Measurements from ENCODE around the gene RNF152. TPM values are rescaled to one million over a fixed set of nuclear protein-coding genes. Genes with fewer than 3 reads are reported as not detected.

RNF152 gene
- total RNA-seq, 1 donor from 2014 or later: 4.1 TPM

DNA sequence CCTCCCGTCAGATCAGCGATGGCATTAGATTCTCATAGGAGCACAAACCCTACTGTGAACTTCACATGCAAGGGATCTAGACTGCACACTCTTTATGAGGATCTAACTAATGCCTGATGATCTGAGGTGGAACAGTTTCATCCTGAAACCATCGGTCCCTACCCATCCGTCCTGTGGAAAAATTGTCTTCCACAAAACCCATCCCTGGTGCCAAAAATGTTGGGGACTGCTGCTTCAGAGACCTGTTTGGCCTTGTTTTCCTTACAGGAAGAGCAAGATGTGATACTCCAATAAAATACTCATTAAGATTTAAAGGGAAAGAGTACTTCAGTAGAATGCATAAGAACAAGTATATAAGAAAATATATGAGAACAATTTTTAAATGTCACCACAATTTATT, 71.1 kb downstream of the RNF152 start:
- H3K4me3 Mint-ChIP-seq (ENCODE audit: unreplicated experiment): no peak overlapping the region
- no peaks in the 10 kb centered on the region for H3K36me3 Mint-ChIP-seq (ENCODE audit: low read depth, unreplicated experiment)
- peaks cover 3% of the 10 kb centered on the region for H3K27me3 Mint-ChIP-seq (ENCODE audit: unreplicated experiment)
- TF ChIP-seq, protein P1, sequence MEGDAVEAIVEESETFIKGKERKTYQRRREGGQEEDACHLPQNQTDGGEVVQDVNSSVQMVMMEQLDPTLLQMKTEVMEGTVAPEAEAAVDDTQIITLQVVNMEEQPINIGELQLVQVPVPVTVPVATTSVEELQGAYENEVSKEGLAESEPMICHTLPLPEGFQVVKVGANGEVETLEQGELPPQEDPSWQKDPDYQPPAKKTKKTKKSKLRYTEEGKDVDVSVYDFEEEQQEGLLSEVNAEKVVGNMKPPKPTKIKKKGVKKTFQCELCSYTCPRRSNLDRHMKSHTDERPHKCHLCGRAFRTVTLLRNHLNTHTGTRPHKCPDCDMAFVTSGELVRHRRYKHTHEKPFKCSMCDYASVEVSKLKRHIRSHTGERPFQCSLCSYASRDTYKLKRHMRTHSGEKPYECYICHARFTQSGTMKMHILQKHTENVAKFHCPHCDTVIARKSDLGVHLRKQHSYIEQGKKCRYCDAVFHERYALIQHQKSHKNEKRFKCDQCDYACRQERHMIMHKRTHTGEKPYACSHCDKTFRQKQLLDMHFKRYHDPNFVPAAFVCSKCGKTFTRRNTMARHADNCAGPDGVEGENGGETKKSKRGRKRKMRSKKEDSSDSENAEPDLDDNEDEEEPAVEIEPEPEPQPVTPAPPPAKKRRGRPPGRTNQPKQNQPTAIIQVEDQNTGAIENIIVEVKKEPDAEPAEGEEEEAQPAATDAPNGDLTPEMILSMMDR (IDR thresholded peaks at IDR 0.05; ENCODE audit: unreplicated experiment): no peak
- no peaks in the 10 kb centered on the region for H3K9me3 Mint-ChIP-seq (ENCODE audit: unreplicated experiment)
- H3K4me1 Mint-ChIP-seq (ENCODE audit: unreplicated experiment): no peaks in the 10 kb centered on the region
- no peak overlapping the region for H3K27ac Mint-ChIP-seq (ENCODE audit: unreplicated experiment)
- DNase-seq (ENCODE audit: low spot score): no peak

DNA sequence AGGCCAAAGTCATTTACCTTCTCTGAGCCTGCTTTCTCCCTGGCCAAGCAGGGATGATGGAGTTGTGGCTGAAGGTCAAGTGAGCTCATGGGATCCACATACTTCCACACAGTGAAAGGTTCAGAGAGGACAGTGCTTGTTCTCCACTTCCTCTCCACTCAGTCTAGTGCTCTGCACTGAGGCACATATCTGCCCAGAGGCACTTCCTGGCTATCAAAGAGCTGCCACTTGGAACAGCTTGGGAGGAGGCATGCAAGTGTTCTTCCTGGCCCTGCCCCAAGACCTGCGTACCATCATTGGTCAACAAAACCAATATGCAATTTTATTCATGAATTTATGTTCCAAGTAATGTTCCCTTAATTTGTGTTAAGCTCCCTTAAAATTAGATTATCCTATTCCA, 71.9 kb downstream of the RNF152 start:
- Mint-ChIP-seq H3K4me1 (ENCODE audit: unreplicated experiment) (no peaks in the 10 kb centered on the region), H3K36me3 (ENCODE audit: low read depth, unreplicated experiment) (no peaks in the 10 kb centered on the region), H3K27me3 (ENCODE audit: unreplicated experiment) (peaks cover 2% of the 10 kb centered on the region), H3K27ac (ENCODE audit: unreplicated experiment) (no peak overlapping the region), H3K4me3 (ENCODE audit: unreplicated experiment) (no peak overlapping the region), H3K9me3 (ENCODE audit: unreplicated experiment) (no peaks in the 10 kb centered on the region)
- DNase-seq (ENCODE audit: low spot score): no peak
- TF ChIP-seq, protein P1 (IDR thresholded peaks at IDR 0.05; ENCODE audit: unreplicated experiment): no peak

DNA sequence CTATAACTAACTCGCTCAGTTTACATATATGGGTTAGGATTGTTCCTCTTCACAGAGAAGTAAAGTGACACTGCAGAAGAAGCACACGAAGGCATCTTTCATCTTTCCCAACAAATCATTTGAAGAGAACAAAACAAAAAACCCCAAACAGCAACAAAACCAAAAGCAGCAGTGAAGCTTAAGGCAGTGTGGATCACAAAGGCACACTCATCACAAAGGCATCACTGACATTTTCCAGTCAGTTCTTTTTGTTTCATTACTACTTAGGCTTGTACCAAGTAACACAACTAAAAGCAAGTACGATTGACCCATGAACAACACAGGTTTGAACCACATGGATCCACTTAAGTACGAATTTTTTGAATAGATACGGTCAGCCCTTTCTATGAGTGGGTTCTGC, 75.7 kb downstream of the RNF152 start:
- TF ChIP-seq, protein P1 (IDR thresholded peaks at IDR 0.05; ENCODE audit: unreplicated experiment): no peak
- H3K36me3 Mint-ChIP-seq (ENCODE audit: low read depth, unreplicated experiment): no peaks in the 10 kb centered on the region
- H3K9me3 Mint-ChIP-seq (ENCODE audit: unreplicated experiment): no peaks in the 10 kb centered on the region
- no peaks in the 10 kb centered on the region for H3K27me3 Mint-ChIP-seq (ENCODE audit: unreplicated experiment)
- H3K27ac Mint-ChIP-seq (ENCODE audit: unreplicated experiment): no peak overlapping the region
- no peak overlapping the region for H3K4me3 Mint-ChIP-seq (ENCODE audit: unreplicated experiment)
- no peak for DNase-seq (ENCODE audit: low spot score)
- no peaks in the 10 kb centered on the region for H3K4me1 Mint-ChIP-seq (ENCODE audit: unreplicated experiment)

DNA sequence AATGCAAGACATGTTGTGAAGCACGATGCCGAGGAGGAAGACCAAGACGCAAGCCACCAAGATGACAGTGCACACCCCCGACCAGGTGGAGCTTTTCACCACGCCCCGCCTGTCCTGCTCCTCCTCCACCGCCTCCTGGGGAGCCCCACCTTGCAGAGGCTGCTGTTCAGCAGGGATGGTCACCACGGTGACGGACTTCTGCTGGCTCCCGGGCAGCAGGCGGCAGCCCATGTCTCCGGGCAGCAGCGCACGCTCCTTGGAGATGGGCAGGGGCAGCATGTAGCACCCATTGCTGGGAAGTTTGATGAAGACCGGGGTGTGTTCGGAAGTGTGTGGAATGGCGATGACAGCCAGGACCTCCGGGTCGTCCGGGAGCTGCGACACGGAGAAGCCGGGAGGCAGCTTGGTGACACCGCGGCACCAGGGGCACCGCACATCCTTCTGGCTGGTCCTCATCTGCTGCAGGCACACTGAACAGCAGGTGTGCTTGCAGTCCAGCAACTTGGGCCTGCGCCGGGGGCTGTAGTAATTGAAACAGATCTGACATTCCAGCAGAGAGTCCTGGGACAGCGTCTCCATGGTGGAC, 76.8 kb downstream of the RNF152 start:
- TF ChIP-seq, protein P1 (IDR thresholded peaks at IDR 0.05; ENCODE audit: unreplicated experiment): no peak
- DNase-seq (ENCODE audit: low spot score): no peak
- Mint-ChIP-seq H3K27ac (ENCODE audit: unreplicated experiment) (no peak overlapping the region), H3K9me3 (ENCODE audit: unreplicated experiment) (no peaks in the 10 kb centered on the region), H3K4me3 (ENCODE audit: unreplicated experiment) (no peak overlapping the region), H3K36me3 (ENCODE audit: low read depth, unreplicated experiment) (no peaks in the 10 kb centered on the region), H3K4me1 (ENCODE audit: unreplicated experiment) (no peaks in the 10 kb centered on the region), H3K27me3 (ENCODE audit: unreplicated experiment) (no peaks in the 10 kb centered on the region)

DNA sequence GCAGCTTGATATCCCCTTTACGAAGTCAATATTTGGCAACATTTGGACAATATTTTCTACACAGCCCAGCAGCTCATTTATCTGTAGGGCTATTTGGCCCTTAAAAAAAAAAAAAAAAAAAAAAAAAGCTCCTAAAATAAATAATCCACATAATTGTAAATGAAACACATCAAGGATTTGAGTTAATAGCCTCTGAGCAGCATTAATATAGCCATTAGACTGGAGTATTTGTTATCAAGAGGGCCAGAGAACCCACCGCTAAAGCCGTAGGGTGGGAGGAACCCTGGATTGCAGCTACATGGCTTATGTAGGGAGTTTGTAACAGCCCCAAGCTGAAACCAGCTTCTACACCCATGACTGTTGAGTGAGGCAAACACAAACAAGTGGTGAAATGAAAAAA, 84.5 kb downstream of the RNF152 start:
- H3K9me3 Mint-ChIP-seq (ENCODE audit: unreplicated experiment): no peaks in the 10 kb centered on the region
- H3K4me1 Mint-ChIP-seq (ENCODE audit: unreplicated experiment): no peaks in the 10 kb centered on the region
- no peak overlapping the region for H3K27ac Mint-ChIP-seq (ENCODE audit: unreplicated experiment)
- H3K4me3 Mint-ChIP-seq (ENCODE audit: unreplicated experiment): no peak overlapping the region
- peaks cover 3% of the 10 kb centered on the region for H3K27me3 Mint-ChIP-seq (ENCODE audit: unreplicated experiment)
- no peak for DNase-seq (ENCODE audit: low spot score)
- H3K36me3 Mint-ChIP-seq (ENCODE audit: low read depth, unreplicated experiment): no peaks in the 10 kb centered on the region
- TF ChIP-seq, protein P1 (IDR thresholded peaks at IDR 0.05; ENCODE audit: unreplicated experiment): no peak

All from endothelial cell (in vitro differentiated cells).